ENCODE data around the gene ICAM4. TPM values are rescaled to one million over a fixed set of nuclear protein-coding genes. Genes with fewer than 3 reads are reported as not detected.

The ICAM4 gene
- total RNA-seq, 2 experiments from 2014 or later = 0.38 TPM; not detected in 1

- H3K4me3 ChIP-seq (ENCODE audit: low read depth, low read length, poor library complexity, severe bottlenecking) = peak overlapping the region; percentile 83
- BruUV-seq (replicated peaks) = TSS peak; percentile 47
- peaks cover 51% of the 10 kb centered on the region for H3K36me3 ChIP-seq (ENCODE audit: insufficient read depth, low read length)
- ChIA-PET POLR2A (interaction anchor here (1.1 to 1.6 kb wide), 3 partner anchors 61 to 70 kb away, joined by 3 to 4 read pairs (median 4); partner anchors contain the start of gene ICAM1), CTCF (ENCODE audit: unreplicated experiment) (no interaction called here)
- intact Hi-C loops (cut with micrococcal nuclease; ENCODE audit: unreplicated experiment) = loop anchor here (2.0 to 10.0 kb wide), 3 partner anchors 48 to 232 kb away; partner anchors contain the start of genes CDKN2D, KRI1 and TYK2
- H2AFZ ChIP-seq (ENCODE audit: low read length) = no peak overlapping the region
- no peaks in the 10 kb centered on the region for H3K9me3 ChIP-seq (ENCODE audit: low read length)
- peaks cover 30% of the 10 kb centered on the region for H3K79me2 ChIP-seq (ENCODE audit: insufficient read depth, low read depth, low read length)
- peaks cover 29% of the 10 kb centered on the region for H3K4me1 ChIP-seq (ENCODE audit: insufficient read depth, low read length, poor library complexity, severe bottlenecking)
- peaks cover 12% of the 10 kb centered on the region for H4K20me1 ChIP-seq (ENCODE audit: insufficient read depth, low read length)
- no peak for DNase-seq (ENCODE audit: low spot score)
- TF ChIP-seq CTCF (conservative IDR thresholded peaks at IDR 0.05; ENCODE audit: low read length) (0 out of 2 replicates have a peak, but pooled peaks have one; percentile 16), EZH2phosphoT487 (IDR thresholded peaks at IDR 0.05; ENCODE audit: borderline replicate concordance, low read depth, low read length) (no peak)
- H3K27ac ChIP-seq (ENCODE audit: low read depth, low read length, poor library complexity, severe bottlenecking) = peak overlapping the region; percentile 82
- peak overlapping the region; percentile 97 for H3K4me2 ChIP-seq (ENCODE audit: low read length)
- H3K9me2 ChIP-seq (ENCODE audit: insufficient read depth, low read length) = no peaks in the 10 kb centered on the region
Observed at GRCh38 chr19:10332158-10332964, 45.6 kb downstream of the ICAM4 start.

- intact Hi-C loops (cut with micrococcal nuclease; ENCODE audit: unreplicated experiment) = loop anchor here (2.0 to 10.0 kb wide), 3 partner anchors 48 to 232 kb away; partner anchors contain the start of genes CDKN2D, KRI1 and TYK2
- TF ChIP-seq EZH2phosphoT487 (IDR thresholded peaks at IDR 0.05; ENCODE audit: borderline replicate concordance, low read depth, low read length) = no peak
- TF ChIP-seq CTCF (conservative IDR thresholded peaks at IDR 0.05; ENCODE audit: low read length) = no peak
- peak within 1 kb of the TSS; percentile 17; the same call in 1 of the 2 replicates for H2AFZ ChIP-seq (ENCODE audit: low read length)
- no peaks in the 10 kb centered on the region for H3K9me2 ChIP-seq (ENCODE audit: insufficient read depth, low read length)
- H3K9me3 ChIP-seq (ENCODE audit: low read length) = no peaks in the 10 kb centered on the region
- peak within 1 kb of the TSS; percentile 97 for H3K4me2 ChIP-seq (ENCODE audit: low read length)
- peak; percentile 99 for DNase-seq (ENCODE audit: low spot score)
- ChIA-PET POLR2A (interaction anchor here (0.6 to 1.6 kb wide), 10 partner anchors 12 to 137 kb away, joined by 3 to 7 read pairs (median 4); partner anchors contain the start of genes ICAM1 and TYK2), CTCF (ENCODE audit: unreplicated experiment) (interaction anchor here (0.6 to 1.1 kb wide), 4 partner anchors 14 to 305 kb away, joined by 5 to 11 read pairs (median 6); partner anchors contain the start of gene TYK2)
- peak within 1 kb of the TSS; percentile 82 for H3K27ac ChIP-seq (ENCODE audit: low read depth, low read length, poor library complexity, severe bottlenecking)
- H3K4me1 ChIP-seq (ENCODE audit: insufficient read depth, low read length, poor library complexity, severe bottlenecking) = peaks cover 29% of the 10 kb centered on the region
- peak within 1 kb of the TSS; percentile 83 for H3K4me3 ChIP-seq (ENCODE audit: low read depth, low read length, poor library complexity, severe bottlenecking)
- BruUV-seq (replicated peaks) = no TSS peak
- peaks cover 43% of the 10 kb centered on the region for H3K36me3 ChIP-seq (ENCODE audit: insufficient read depth, low read length)
- H4K20me1 ChIP-seq (ENCODE audit: insufficient read depth, low read length) = peaks cover 12% of the 10 kb centered on the region
- H3K79me2 ChIP-seq (ENCODE audit: insufficient read depth, low read depth, low read length) = peaks cover 30% of the 10 kb centered on the region
Observed at GRCh38 chr19:10332965-10333757, 46.4 kb downstream of the ICAM4 start, which contains the start of gene RAVER1. Gene RAVER1 (minus strand): TSS chr19:10333529. CDS start chr19:10333507, 22 bp downstream.

Measured in OCI-LY7 (cell line).